Hepatocyte (in vitro differentiated cells): ENCODE data around the gene WSCD2. TPM values are rescaled to one million over a fixed set of nuclear protein-coding genes. Genes with fewer than 3 reads are reported as not detected.

Experiments used
- DNase-seq: peaks from one replicate; pipeline ENCODE4 v3.0.0-alpha.2; 2016; ENCODE audit warnings: low spot score
- H2AFZ ChIP-seq: fragments of 200-600 bp; sonication (generic); 2 replicates; pipeline ENCODE4 v1.6.0; 2016; ENCODE audit warnings: antibody characterized with exemption, mild to moderate bottlenecking
- H3K27ac ChIP-seq: fragments of 200-600 bp; sonication (generic); 2 replicates; pipeline ENCODE4 v1.5.1; 2016; ENCODE audit warnings: mild to moderate bottlenecking
- H3K27me3 ChIP-seq: fragments of 200-600 bp; sonication (generic); 2 replicates; pipeline ENCODE4 v1.6.1; 2016
- H3K36me3 ChIP-seq: fragments of 200-600 bp; sonication (generic); replicated peaks from 2 replicates; pipeline ENCODE4 v1.5.1; 2016; ENCODE audit warnings: low read depth; ENCODE audit not compliant: insufficient read depth
- H3K4me1 ChIP-seq: fragments of 200-600 bp; sonication (generic); 2 replicates; pipeline ENCODE4 v1.5.1; 2016; ENCODE audit warnings: mild to moderate bottlenecking, moderate library complexity; ENCODE audit not compliant: insufficient read depth
- H3K4me2 ChIP-seq: fragments of 200-600 bp; sonication (generic); 2 replicates; pipeline ENCODE4 v1.6.0; 2016
- H3K4me3 ChIP-seq: fragments of 200-600 bp; sonication (generic); 2 replicates; pipeline ENCODE4 v1.5.1; 2016; ENCODE audit warnings: mild to moderate bottlenecking
- H3K79me2 ChIP-seq: fragments of 200-600 bp; sonication (generic); 2 replicates; pipeline ENCODE4 v1.6.0; 2017; ENCODE audit warnings: mild to moderate bottlenecking
- H3K9me2 ChIP-seq: fragments of 200-600 bp; sonication (generic); replicated peaks from 2 replicates; pipeline ENCODE4 v1.6.0; 2017; ENCODE audit warnings: mild to moderate bottlenecking; ENCODE audit not compliant: insufficient read depth
- H3K9me3 ChIP-seq: fragments of 200-600 bp; sonication (generic); 2 replicates; pipeline ENCODE4 v1.5.1; 2016; ENCODE audit warnings: low read depth, mild to moderate bottlenecking
- H4K20me1 ChIP-seq: fragments of 200-600 bp; sonication (generic); 2 replicates; pipeline ENCODE4 v1.6.0; 2016; ENCODE audit warnings: mild to moderate bottlenecking; ENCODE audit not compliant: insufficient read depth, poor library complexity, severe bottlenecking
- EZH2 ChIP-seq: fragments of 200-600 bp; sonication (generic); IDR thresholded peaks from 2 replicates; pipeline ENCODE4 v1.6.1; 2016; ENCODE audit warnings: antibody characterized with exemption, mild to moderate bottlenecking, borderline replicate concordance
- EZH2phosphoT487 ChIP-seq: fragments of 200-600 bp; sonication (generic); IDR thresholded peaks from one replicate; pipeline ENCODE4 v1.6.1; 2018; ENCODE audit warnings: antibody characterized with exemption, mild to moderate bottlenecking, low read depth, moderate library complexity; ENCODE audit not compliant: unreplicated experiment, severe bottlenecking
- whole genome bisulfite sequencing: methylation state at CpG from one replicate; pipeline ENCODE4 v1.1.6; 2016; ENCODE audit warnings: low lambda C conversion rate; ENCODE audit errors: missing lambda C conversion rate; 5-methylcytosine and 5-hydroxymethylcytosine counted together
- polyA plus RNA-seq: library from polyadenylated mRNA; unstranded; fragments of >200 nt; fragmentation: Nextera tagmentation; extraction: Ambion mirVana; gene quantifications from 2 replicates; pipeline ENCODE4 v1.2.1, GENCODE V29; 2016
- total RNA-seq: library from RNA; depleted of rRNA; stranded (reverse); fragments of >200 nt; gene quantifications from 2 replicates; pipeline ENCODE4 v1.2.3, GENCODE V29; 2014
- TF ChIP-seq, protein P1 (sequence below): fragments of 200-600 bp; sonication (generic); IDR thresholded peaks from 2 replicates; pipeline ENCODE4 v1.5.1; 2016; ENCODE audit warnings: antibody characterized with exemption, mild to moderate bottlenecking; ENCODE audit not compliant: poor library complexity

Gene WSCD2
- total and polyA plus RNA-seq, 2 experiments from 2014 or later: 4.2 to 4.3 TPM

DNA sequence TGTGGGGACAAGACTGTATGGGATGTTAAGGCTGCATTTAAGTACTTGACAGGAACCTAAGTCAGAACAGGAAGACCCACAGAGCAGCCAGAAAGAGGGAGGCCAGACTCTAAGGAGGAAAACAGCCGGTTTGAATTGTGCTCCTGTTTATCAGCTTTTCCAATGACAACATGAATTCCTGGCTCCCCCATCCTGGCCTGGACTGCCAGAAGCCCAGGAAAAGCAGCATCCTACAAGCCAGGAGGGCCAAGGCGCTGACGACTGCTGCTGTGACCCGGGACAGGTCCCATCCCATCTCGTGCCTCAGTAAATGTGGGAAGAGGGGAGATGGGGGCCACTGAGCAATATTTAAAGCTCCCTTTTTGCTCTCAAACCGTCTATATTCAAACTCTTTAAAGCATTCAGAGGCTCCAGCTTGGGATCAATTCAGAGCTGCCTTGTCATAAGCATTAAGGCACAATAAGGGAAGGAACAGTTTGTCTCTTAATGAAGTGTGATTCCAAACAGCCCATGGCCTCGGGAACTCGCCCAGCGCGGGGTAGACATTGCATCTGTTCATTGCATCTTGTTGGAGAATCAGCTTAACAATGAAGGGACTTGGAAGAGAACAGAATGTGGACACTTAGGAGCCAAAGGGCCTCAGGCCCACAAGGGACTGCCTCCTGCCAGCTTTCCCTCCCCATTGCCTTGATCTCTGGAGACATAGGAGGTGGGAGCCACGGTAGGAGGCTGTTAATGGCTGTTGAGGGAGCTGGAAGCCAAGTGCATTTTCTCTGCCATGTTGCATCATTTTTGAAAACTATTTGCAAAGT is 160.5 kb downstream of the WSCD2 start:
- WGBS: 69% methylated on average over 11 of the region's 11 CpGs
- H3K27ac ChIP-seq: no peak overlapping the region
- H3K9me3 ChIP-seq: no peaks in the 10 kb centered on the region
- H4K20me1 ChIP-seq: no peaks in the 10 kb centered on the region
- H3K79me2 ChIP-seq: no peaks in the 10 kb centered on the region
- peaks cover 8% of the 10 kb centered on the region for H3K27me3 ChIP-seq
- no peak overlapping the region for H3K4me2 ChIP-seq
- no peaks in the 10 kb centered on the region for H3K4me1 ChIP-seq
- TF ChIP-seq EZH2: no peak
- no peak for TF ChIP-seq EZH2phosphoT487
- TF ChIP-seq, protein P1, sequence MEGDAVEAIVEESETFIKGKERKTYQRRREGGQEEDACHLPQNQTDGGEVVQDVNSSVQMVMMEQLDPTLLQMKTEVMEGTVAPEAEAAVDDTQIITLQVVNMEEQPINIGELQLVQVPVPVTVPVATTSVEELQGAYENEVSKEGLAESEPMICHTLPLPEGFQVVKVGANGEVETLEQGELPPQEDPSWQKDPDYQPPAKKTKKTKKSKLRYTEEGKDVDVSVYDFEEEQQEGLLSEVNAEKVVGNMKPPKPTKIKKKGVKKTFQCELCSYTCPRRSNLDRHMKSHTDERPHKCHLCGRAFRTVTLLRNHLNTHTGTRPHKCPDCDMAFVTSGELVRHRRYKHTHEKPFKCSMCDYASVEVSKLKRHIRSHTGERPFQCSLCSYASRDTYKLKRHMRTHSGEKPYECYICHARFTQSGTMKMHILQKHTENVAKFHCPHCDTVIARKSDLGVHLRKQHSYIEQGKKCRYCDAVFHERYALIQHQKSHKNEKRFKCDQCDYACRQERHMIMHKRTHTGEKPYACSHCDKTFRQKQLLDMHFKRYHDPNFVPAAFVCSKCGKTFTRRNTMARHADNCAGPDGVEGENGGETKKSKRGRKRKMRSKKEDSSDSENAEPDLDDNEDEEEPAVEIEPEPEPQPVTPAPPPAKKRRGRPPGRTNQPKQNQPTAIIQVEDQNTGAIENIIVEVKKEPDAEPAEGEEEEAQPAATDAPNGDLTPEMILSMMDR: no peak
- no peak for DNase-seq
- no peak overlapping the region for H3K4me3 ChIP-seq
- no peaks in the 10 kb centered on the region for H3K9me2 ChIP-seq
- no peak overlapping the region for H2AFZ ChIP-seq
- H3K36me3 ChIP-seq: no peaks in the 10 kb centered on the region

- no peak overlapping the region for H2AFZ ChIP-seq
- H3K9me3 ChIP-seq: no peaks in the 10 kb centered on the region
- H3K4me1 ChIP-seq: no peaks in the 10 kb centered on the region
- 83% methylated on average over 8 of the region's 8 CpGs for WGBS
- no peak overlapping the region for H3K4me2 ChIP-seq
- H3K9me2 ChIP-seq: no peaks in the 10 kb centered on the region
- TF ChIP-seq EZH2phosphoT487: no peak
- no peak for TF ChIP-seq EZH2
- TF ChIP-seq, protein P1: no peak
- DNase-seq: no peak
- H3K4me3 ChIP-seq: no peak overlapping the region
- H3K36me3 ChIP-seq: no peaks in the 10 kb centered on the region
- H3K27ac ChIP-seq: no peak overlapping the region
- H4K20me1 ChIP-seq: no peaks in the 10 kb centered on the region
- H3K27me3 ChIP-seq: no peaks in the 10 kb centered on the region
- no peaks in the 10 kb centered on the region for H3K79me2 ChIP-seq
These were observed 166.6 kb downstream of the WSCD2 start for GRCh38 chr12:108295641-108296040.

- H3K4me1 ChIP-seq: peaks cover 2% of the 10 kb centered on the region
- no peak for DNase-seq
- WGBS: 86% methylated on average over 3 of the region's 3 CpGs
- H3K9me3 ChIP-seq: no peaks in the 10 kb centered on the region
- no peaks in the 10 kb centered on the region for H3K79me2 ChIP-seq
- TF ChIP-seq, protein P1: no peak
- TF ChIP-seq EZH2phosphoT487 (no peak), EZH2 (no peak)
- no peaks in the 10 kb centered on the region for H3K27me3 ChIP-seq
- no peak overlapping the region for H3K4me3 ChIP-seq
- H3K27ac ChIP-seq: no peak overlapping the region
- H3K36me3 ChIP-seq: no peaks in the 10 kb centered on the region
- H3K4me2 ChIP-seq: no peak overlapping the region
- no peaks in the 10 kb centered on the region for H4K20me1 ChIP-seq
- no peak overlapping the region for H2AFZ ChIP-seq
- no peaks in the 10 kb centered on the region for H3K9me2 ChIP-seq
These were observed 167.9 kb downstream of the WSCD2 start for GRCh38 chr12:108296945-108297344.
